GM18508 (cell line): ENCODE results near the gene AFF2.

Source experiments
- ATAC-seq: cut with Tn5 transposase; IDR thresholded peaks from one replicate; pipeline ENCODE4 v1.9.1; 2021; ENCODE audit warnings: moderate number of reproducible peaks; ENCODE audit not compliant: insufficient read depth, unreplicated experiment

AFF2 gene

GRCh38 chrX:148534291-148534690, 33.9 kb downstream of the AFF2 start:
- no peak for ATAC-seq

- no peak for ATAC-seq
Measured at GRCh38 chrX:148535639-148536038, 35.2 kb downstream of the AFF2 start.

- no peak for ATAC-seq
Measured at GRCh38 chrX:148536961-148537360, 36.5 kb downstream of the AFF2 start.

- no peak for ATAC-seq
Measured at GRCh38 chrX:148537556-148538182, 37.3 kb downstream of the AFF2 start.

- no peak for ATAC-seq
Measured at GRCh38 chrX:148538582-148538981, 38.2 kb downstream of the AFF2 start.

- ATAC-seq: no peak
Measured at GRCh38 chrX:148540114-148540513, 39.7 kb downstream of the AFF2 start.

GRCh38 chrX:148540671-148541583, 40.5 kb downstream of the AFF2 start:
- peak; percentile 13 for ATAC-seq

- ATAC-seq: peak; percentile 68
Measured at GRCh38 chrX:148541584-148541940, 41.1 kb downstream of the AFF2 start.

GRCh38 chrX:148542481-148543255, 42.3 kb downstream of the AFF2 start:
- ATAC-seq: no peak

GRCh38 chrX:148552775-148553174, 52.4 kb downstream of the AFF2 start:
- ATAC-seq: no peak

GRCh38 chrX:148555101-148555500, 54.7 kb downstream of the AFF2 start:
- no peak for ATAC-seq

GRCh38 chrX:148555571-148556243, 55.3 kb downstream of the AFF2 start:
- ATAC-seq: no peak

GRCh38 chrX:148556498-148556897, 56.1 kb downstream of the AFF2 start:
- no peak for ATAC-seq

GRCh38 chrX:148562846-148563245, 62.4 kb downstream of the AFF2 start:
- ATAC-seq: no peak

- no peak for ATAC-seq
Measured at GRCh38 chrX:148567229-148567628, 66.8 kb downstream of the AFF2 start.

GRCh38 chrX:148567779-148568178, 67.4 kb downstream of the AFF2 start:
- ATAC-seq: no peak

- no peak for ATAC-seq
Measured at GRCh38 chrX:148568763-148569162, 68.3 kb downstream of the AFF2 start.

GRCh38 chrX:148572337-148572736, 71.9 kb downstream of the AFF2 start:
- no peak for ATAC-seq

- ATAC-seq: no peak
Measured at GRCh38 chrX:148573119-148573518, 72.7 kb downstream of the AFF2 start.

GRCh38 chrX:148574237-148574973, 74.0 kb downstream of the AFF2 start:
- ATAC-seq: no peak
